Liver (tissue), 9 donors: ENCODE measurements around the gene HRH1. TPM values are rescaled to one million over a fixed set of nuclear protein-coding genes. Genes with fewer than 3 reads are reported as not detected.

Experiments used
- DNase-seq: peaks from one replicate; pipeline ENCODE4 v3.0.0-alpha.2; 2017; ENCODE audit warnings: low spot score
- H3K27ac ChIP-seq, 2 donors: one replicate each; pipeline ENCODE4 v1.7.0; 2013; ENCODE audit warnings: inconsistent platforms in 2 of 2, low read length in 2 of 2, control low read depth in 1 of 2, low read depth in 1 of 2, mild to moderate bottlenecking in 1 of 2
- H3K27me3 ChIP-seq, 4 donors: one replicate each; pipeline versions ENCODE4 v1.6.1 to v1.7.0; 2013; ENCODE audit warnings: low read length in 3 of 4, inconsistent platforms in 1 of 4, mild to moderate bottlenecking in 1 of 4, moderate library complexity in 1 of 4; ENCODE audit not compliant: control insufficient read depth in 4 of 4, insufficient read depth in 4 of 4
- H3K36me3 ChIP-seq, 4 donors: one replicate each; pipeline versions ENCODE4 v1.6.1 to v1.7.0; 2013; ENCODE audit warnings: low read length in 3 of 4, mild to moderate bottlenecking in 3 of 4, low read depth in 1 of 4, moderate library complexity in 1 of 4; ENCODE audit not compliant: control insufficient read depth in 4 of 4, insufficient read depth in 3 of 4
- H3K4me1 ChIP-seq, 4 donors: one replicate each; pipeline versions ENCODE4 v1.6.1 to v1.7.0; 2013; ENCODE audit warnings: low read length in 3 of 4, mild to moderate bottlenecking in 3 of 4, moderate library complexity in 1 of 4; ENCODE audit not compliant: control insufficient read depth in 4 of 4, insufficient read depth in 4 of 4
- H3K4me3 ChIP-seq, 3 donors: one replicate each; pipeline versions ENCODE4 v1.6.1 to v1.7.0; 2013; ENCODE audit warnings: low read length in 3 of 3, control low read depth in 1 of 3, low read depth in 1 of 3, mild to moderate bottlenecking in 1 of 3
- H3K9ac ChIP-seq, 2 donors: one replicate each; pipeline ENCODE4 v1.7.0; 2013; ENCODE audit warnings: low read length in 2 of 2, mild to moderate bottlenecking in 2 of 2, moderate library complexity in 2 of 2, control low read depth in 1 of 2, low read depth in 1 of 2
- H3K9me3 ChIP-seq, 4 donors: one replicate each; pipeline versions ENCODE4 v1.6.1 to v1.7.0; 2013; ENCODE audit warnings: low read length in 3 of 4; ENCODE audit not compliant: control insufficient read depth in 4 of 4
- ATF3 ChIP-seq: IDR thresholded peaks from 2 replicates; pipeline ENCODE4 v1.6.1; 2016; ENCODE audit warnings: antibody characterized with exemption
- CTCF ChIP-seq: fragments of 150-350 bp; IDR thresholded peaks from 2 replicates; pipeline ENCODE4 v1.5.1; 2017; ENCODE audit warnings: improper control_type of control experiment, low read depth, low read length; ENCODE audit not compliant: missing input control
- EGR1 ChIP-seq, 2 donors: IDR thresholded peaks; 2 replicates each; pipeline ENCODE4 v1.6.1; 2016 to 2018; ENCODE audit warnings: antibody characterized with exemption in 2 of 2, low read depth in 2 of 2
- FOXA2 ChIP-seq: IDR thresholded peaks from 2 replicates; pipeline ENCODE4 v1.6.1; 2016; ENCODE audit warnings: antibody characterized with exemption
- GABPA ChIP-seq, 2 donors: IDR thresholded peaks in 1 of 2; conservative IDR thresholded peaks in 1 of 2; 2 replicates each; pipeline ENCODE4 v1.6.1; 2016; ENCODE audit warnings: antibody characterized with exemption in 2 of 2, mild to moderate bottlenecking in 1 of 2, moderate library complexity in 1 of 2
- HNF4G ChIP-seq: IDR thresholded peaks from 2 replicates; pipeline ENCODE4 v1.6.1; 2016; ENCODE audit warnings: antibody characterized with exemption
- JUND ChIP-seq, 2 donors: IDR thresholded peaks; 2 replicates each; pipeline ENCODE4 v1.6.1; 2016; ENCODE audit warnings: antibody characterized with exemption in 2 of 2
- MAX ChIP-seq: IDR thresholded peaks from 2 replicates; pipeline ENCODE4 v1.6.1; 2016; ENCODE audit warnings: antibody characterized with exemption
- NR2F2 ChIP-seq: IDR thresholded peaks from 2 replicates; pipeline ENCODE4 v1.6.1; 2016; ENCODE audit warnings: antibody characterized with exemption
- RAD21 ChIP-seq, 2 donors: IDR thresholded peaks; 2 replicates each; pipeline ENCODE4 v1.6.1; 2016; ENCODE audit warnings: antibody characterized with exemption in 2 of 2, mild to moderate bottlenecking in 2 of 2
- REST ChIP-seq: IDR thresholded peaks from 2 replicates; pipeline ENCODE4 v1.6.1; 2016; ENCODE audit warnings: antibody characterized with exemption, mild to moderate bottlenecking
- RXRA ChIP-seq, 2 donors: IDR thresholded peaks; 2 replicates each; pipeline ENCODE4 v1.6.1; 2017 to 2018; ENCODE audit warnings: antibody characterized with exemption in 2 of 2, mild to moderate bottlenecking in 1 of 2
- SP1 ChIP-seq: IDR thresholded peaks from 2 replicates; pipeline ENCODE4 v1.6.1; 2018; ENCODE audit warnings: antibody characterized with exemption, mild to moderate bottlenecking
- TAF1 ChIP-seq: conservative IDR thresholded peaks from 2 replicates; pipeline ENCODE4 v1.6.1; 2016; ENCODE audit warnings: antibody characterized with exemption, mild to moderate bottlenecking
- YY1 ChIP-seq: IDR thresholded peaks from 2 replicates; pipeline ENCODE4 v1.6.1; 2016; ENCODE audit warnings: antibody characterized with exemption, mild to moderate bottlenecking
- ZBTB33 ChIP-seq: IDR thresholded peaks from 2 replicates; pipeline ENCODE4 v1.6.1; 2016; ENCODE audit warnings: antibody characterized with exemption
- WGBS: extraction: QIAGEN DNeasy Blood & Tissue Kit; methylation state at CpG from one replicate; pipeline ENCODE4 v1.1.7; 2013; 5-methylcytosine and 5-hydroxymethylcytosine counted together
- polyA plus RNA-seq, 2 donors: library from polyadenylated mRNA; stranded (reverse) in 1 of 2; unstranded in 1 of 2; fragments of 200-250 nt in 1 of 2; fragments of >200 nt in 1 of 2; fragmentation: Nextera tagmentation in 1 of 2; extraction: Ambion mirVana in 1 of 2; gene quantifications; one replicate each; pipeline versions ENCODE4 v1.2.1 to v1.2.3, GENCODE V29; 2013 to 2015
- total RNA-seq, 2 donors: library from RNA; depleted of rRNA; stranded (reverse); fragments of >200 nt; gene quantifications; one replicate each; pipeline ENCODE4 v1.2.3, GENCODE V29; 2014
- donor health status: healthy.
- donor health status: healthy.
- donor health status: healthy.
- donor health status: healthy.
- donor health status: healthy.

The HRH1 gene
- total and polyA plus RNA-seq, 4 donors, result 0.07 to 1.3 (median 0.31) TPM

- no peaks in the 10 kb centered on the region for H3K9me3 ChIP-seq
These were observed 49.7 kb downstream of the HRH1 start for GRCh38 chr3:11203961-11204360.

More at GRCh38 chr3:11203961-11204360, 49.7 kb downstream of the HRH1 start:
- Histone ChIP-seq H3K9ac (no peak overlapping the region), H3K27ac (no peak overlapping the region), H3K27me3 (no peaks in the 10 kb centered on the region), H3K36me3 (no peaks in the 10 kb centered on the region), H3K4me3 (no peak overlapping the region), H3K4me1 (no peaks in the 10 kb centered on the region)
- no peak for DNase-seq
- TF ChIP-seq JUND (IDR thresholded peaks at IDR 0.05) (no peak), HNF4G (no peak), NR2F2 (no peak), YY1 (no peak), REST (no peak), EGR1 (IDR thresholded peaks at IDR 0.05; ENCODE audit: low read depth in 2 of 2) (no peak), CTCF (no peak), MAX (no peak), RXRA (IDR thresholded peaks at IDR 0.05) (no peak), FOXA2 (no peak), SP1 (no peak), RAD21 (IDR thresholded peaks at IDR 0.05) (no peak), GABPA (IDR thresholded peaks at IDR 0.05 in 1 of 2, conservative IDR thresholded peaks at IDR 0.05 in 1 of 2) (no peak), TAF1 (no peak), ZBTB33 (no peak), ATF3 (no peak)
- WGBS, result 81% methylated on average over 2 of the region's 2 CpGs
